Measurements from ENCODE around the gene BAG3. TPM values are rescaled to one million over a fixed set of nuclear protein-coding genes. Genes with fewer than 3 reads are reported as not detected.
"Not testable (repeated sequence)": the region's sequence is repeated elsewhere in the genome, so short reads cannot be mapped to it uniquely, and the experiment has no call there.

The BAG3 gene
- polyA plus RNA-seq, 1 donor from 2014 or later: 0.61 TPM

DNA sequence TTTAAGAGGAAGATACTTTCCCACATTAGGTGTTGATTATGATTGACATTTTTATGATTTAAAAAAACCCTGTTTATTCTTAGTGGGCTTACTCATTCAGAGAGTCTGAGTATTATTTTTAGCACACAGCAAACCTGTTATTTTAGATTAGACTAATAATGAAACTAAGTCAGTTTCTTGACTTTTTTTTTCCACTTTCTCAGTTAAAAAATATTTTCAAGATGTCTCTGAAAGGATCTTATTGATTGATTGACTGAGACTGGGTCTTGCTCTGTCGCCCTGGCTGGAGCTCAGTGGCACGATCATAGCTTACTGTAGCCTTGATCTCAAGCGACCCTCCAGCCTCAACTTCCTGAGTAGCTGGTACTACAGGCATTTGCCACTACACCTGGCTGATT lies 54.3 kb downstream of the BAG3 start:
- TF ChIP-seq TAF1 (IDR thresholded peaks at IDR 0.05; ENCODE audit: low read depth) (no peak), POLR2AphosphoS5 (IDR thresholded peaks at IDR 0.05) (no peak), EP300 (conservative IDR thresholded peaks at IDR 0.05; ENCODE audit: poor library complexity, severe bottlenecking) (no peak), MXI1 (conservative IDR thresholded peaks at IDR 0.05; ENCODE audit: poor library complexity, severe bottlenecking) (no peak), RAD21 (conservative IDR thresholded peaks at IDR 0.05) (no peak), EZH2 (IDR thresholded peaks at IDR 0.05; ENCODE audit: borderline replicate concordance, insufficient read depth, low read length, poor library complexity, severe bottlenecking) (no peak), SMC3 (conservative IDR thresholded peaks at IDR 0.05; ENCODE audit: poor library complexity) (no peak)
- TF ChIP-seq, protein P1, sequence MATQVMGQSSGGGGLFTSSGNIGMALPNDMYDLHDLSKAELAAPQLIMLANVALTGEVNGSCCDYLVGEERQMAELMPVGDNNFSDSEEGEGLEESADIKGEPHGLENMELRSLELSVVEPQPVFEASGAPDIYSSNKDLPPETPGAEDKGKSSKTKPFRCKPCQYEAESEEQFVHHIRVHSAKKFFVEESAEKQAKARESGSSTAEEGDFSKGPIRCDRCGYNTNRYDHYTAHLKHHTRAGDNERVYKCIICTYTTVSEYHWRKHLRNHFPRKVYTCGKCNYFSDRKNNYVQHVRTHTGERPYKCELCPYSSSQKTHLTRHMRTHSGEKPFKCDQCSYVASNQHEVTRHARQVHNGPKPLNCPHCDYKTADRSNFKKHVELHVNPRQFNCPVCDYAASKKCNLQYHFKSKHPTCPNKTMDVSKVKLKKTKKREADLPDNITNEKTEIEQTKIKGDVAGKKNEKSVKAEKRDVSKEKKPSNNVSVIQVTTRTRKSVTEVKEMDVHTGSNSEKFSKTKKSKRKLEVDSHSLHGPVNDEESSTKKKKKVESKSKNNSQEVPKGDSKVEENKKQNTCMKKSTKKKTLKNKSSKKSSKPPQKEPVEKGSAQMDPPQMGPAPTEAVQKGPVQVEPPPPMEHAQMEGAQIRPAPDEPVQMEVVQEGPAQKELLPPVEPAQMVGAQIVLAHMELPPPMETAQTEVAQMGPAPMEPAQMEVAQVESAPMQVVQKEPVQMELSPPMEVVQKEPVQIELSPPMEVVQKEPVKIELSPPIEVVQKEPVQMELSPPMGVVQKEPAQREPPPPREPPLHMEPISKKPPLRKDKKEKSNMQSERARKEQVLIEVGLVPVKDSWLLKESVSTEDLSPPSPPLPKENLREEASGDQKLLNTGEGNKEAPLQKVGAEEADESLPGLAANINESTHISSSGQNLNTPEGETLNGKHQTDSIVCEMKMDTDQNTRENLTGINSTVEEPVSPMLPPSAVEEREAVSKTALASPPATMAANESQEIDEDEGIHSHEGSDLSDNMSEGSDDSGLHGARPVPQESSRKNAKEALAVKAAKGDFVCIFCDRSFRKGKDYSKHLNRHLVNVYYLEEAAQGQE (IDR thresholded peaks at IDR 0.05; ENCODE audit: borderline replicate concordance): no peak
- TF ChIP-seq, protein P2, sequence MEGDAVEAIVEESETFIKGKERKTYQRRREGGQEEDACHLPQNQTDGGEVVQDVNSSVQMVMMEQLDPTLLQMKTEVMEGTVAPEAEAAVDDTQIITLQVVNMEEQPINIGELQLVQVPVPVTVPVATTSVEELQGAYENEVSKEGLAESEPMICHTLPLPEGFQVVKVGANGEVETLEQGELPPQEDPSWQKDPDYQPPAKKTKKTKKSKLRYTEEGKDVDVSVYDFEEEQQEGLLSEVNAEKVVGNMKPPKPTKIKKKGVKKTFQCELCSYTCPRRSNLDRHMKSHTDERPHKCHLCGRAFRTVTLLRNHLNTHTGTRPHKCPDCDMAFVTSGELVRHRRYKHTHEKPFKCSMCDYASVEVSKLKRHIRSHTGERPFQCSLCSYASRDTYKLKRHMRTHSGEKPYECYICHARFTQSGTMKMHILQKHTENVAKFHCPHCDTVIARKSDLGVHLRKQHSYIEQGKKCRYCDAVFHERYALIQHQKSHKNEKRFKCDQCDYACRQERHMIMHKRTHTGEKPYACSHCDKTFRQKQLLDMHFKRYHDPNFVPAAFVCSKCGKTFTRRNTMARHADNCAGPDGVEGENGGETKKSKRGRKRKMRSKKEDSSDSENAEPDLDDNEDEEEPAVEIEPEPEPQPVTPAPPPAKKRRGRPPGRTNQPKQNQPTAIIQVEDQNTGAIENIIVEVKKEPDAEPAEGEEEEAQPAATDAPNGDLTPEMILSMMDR (IDR thresholded peaks at IDR 0.05; ENCODE audit: poor library complexity, severe bottlenecking): no peak
- Histone ChIP-seq H3F3A (ENCODE audit: insufficient read depth, low read length, poor library complexity, severe bottlenecking) (no peaks in the 10 kb centered on the region), H3K36me3 (ENCODE audit: insufficient read depth, low read length) (no peaks in the 10 kb centered on the region), H4K20me1 (ENCODE audit: insufficient read depth) (no peaks in the 10 kb centered on the region), H3K9me2 (ENCODE audit: insufficient read depth, low read length) (no peaks in the 10 kb centered on the region), H2AFZ (ENCODE audit: low read depth, low read length) (no peak overlapping the region), H3K27ac (ENCODE audit: low read length) (no peak overlapping the region), H3K27me3 (ENCODE audit: insufficient read depth, low read depth, low read length) (no peaks in the 10 kb centered on the region), H3K9me3 (ENCODE audit: low read length) (no peaks in the 10 kb centered on the region), H3K9ac (ENCODE audit: low read length) (no peak overlapping the region), H3K4me3 (ENCODE audit: low read length) (no peak overlapping the region), H3K79me2 (replicated peaks; ENCODE audit: insufficient read depth, low read length) (no peaks in the 10 kb centered on the region), H3K4me2 (ENCODE audit: low read length) (no peak overlapping the region)

DNA sequence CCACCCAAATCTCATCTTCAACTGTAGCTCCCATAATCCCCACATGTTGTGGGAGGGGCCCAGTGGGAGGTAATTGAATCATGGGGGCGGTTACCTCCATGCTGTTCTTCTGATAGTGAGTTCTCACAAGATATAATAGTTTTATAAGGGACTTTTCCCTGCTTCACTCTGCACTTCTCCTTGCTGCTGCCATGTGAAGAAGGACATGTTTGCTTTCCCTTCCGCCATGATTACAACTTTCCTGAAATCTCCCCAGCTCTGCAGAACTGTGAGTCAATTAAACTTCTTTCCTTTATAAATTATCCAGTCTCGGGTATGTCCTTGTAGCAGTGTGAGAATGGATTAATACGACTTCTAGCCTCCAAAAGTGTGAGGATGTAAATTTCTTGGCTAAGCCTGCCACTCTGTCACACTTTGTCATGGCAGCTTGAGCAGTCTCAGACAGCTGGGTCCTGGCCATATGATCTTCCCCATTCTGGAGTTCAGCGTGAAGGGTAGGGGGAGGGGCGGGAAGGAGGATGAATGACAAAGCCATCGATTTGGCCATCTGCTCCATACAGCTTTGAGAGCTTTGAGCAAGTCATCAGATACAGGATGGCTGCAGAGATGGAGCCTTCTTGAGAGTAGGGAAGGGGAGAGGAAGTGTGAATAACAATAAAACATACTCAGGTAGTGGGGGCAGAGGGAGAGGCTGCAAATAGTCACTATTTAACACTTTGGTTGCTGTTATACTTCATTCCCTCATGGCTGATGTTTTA lies 55.5 kb downstream of the BAG3 start:
- Histone ChIP-seq H3K9me3 (ENCODE audit: low read length) (no peaks in the 10 kb centered on the region), H3K36me3 (ENCODE audit: insufficient read depth, low read length) (no peaks in the 10 kb centered on the region), H3K4me2 (ENCODE audit: low read length) (no peak overlapping the region), H3K9ac (ENCODE audit: low read length) (no peak overlapping the region), H3K27me3 (ENCODE audit: insufficient read depth, low read depth, low read length) (no peaks in the 10 kb centered on the region), H3K9me2 (ENCODE audit: insufficient read depth, low read length) (no peaks in the 10 kb centered on the region), H3K27ac (ENCODE audit: low read length) (no peak overlapping the region), H3F3A (ENCODE audit: insufficient read depth, low read length, poor library complexity, severe bottlenecking) (no peaks in the 10 kb centered on the region), H4K20me1 (ENCODE audit: insufficient read depth) (no peaks in the 10 kb centered on the region), H2AFZ (ENCODE audit: low read depth, low read length) (no peak overlapping the region), H3K79me2 (replicated peaks; ENCODE audit: insufficient read depth, low read length) (no peaks in the 10 kb centered on the region), H3K4me3 (ENCODE audit: low read length) (no peak overlapping the region)
- TF ChIP-seq, protein P2 (IDR thresholded peaks at IDR 0.05; ENCODE audit: poor library complexity, severe bottlenecking): no peak
- TF ChIP-seq TAF1 (IDR thresholded peaks at IDR 0.05; ENCODE audit: low read depth): no peak
- TF ChIP-seq EZH2 (IDR thresholded peaks at IDR 0.05; ENCODE audit: borderline replicate concordance, insufficient read depth, low read length, poor library complexity, severe bottlenecking): no peak
- TF ChIP-seq SMC3 (conservative IDR thresholded peaks at IDR 0.05; ENCODE audit: poor library complexity): no peak

DNA sequence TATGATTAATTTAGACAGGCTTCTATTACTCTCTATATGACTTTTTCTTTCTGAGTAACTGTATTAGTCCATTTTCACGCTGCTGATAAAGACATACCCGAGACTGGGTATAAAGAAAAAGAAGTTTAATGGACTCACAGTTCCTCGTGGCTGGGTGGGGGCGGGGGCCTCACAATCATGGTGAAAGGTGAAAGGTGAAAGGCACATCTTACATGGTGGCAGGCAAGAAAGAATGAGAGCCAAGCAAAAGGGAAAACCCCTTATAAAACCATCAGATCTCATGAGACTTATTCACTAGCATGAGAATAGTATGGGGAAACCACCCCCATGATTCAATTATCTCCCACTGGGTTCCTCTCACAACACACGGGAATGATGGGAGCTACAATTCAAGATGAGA lies 56.2 kb downstream of the BAG3 start:
- not testable (repeated sequence) for H2AFZ ChIP-seq (ENCODE audit: low read depth, low read length); H3K79me2 ChIP-seq (replicated peaks; ENCODE audit: insufficient read depth, low read length); H4K20me1 ChIP-seq (ENCODE audit: insufficient read depth)

DNA sequence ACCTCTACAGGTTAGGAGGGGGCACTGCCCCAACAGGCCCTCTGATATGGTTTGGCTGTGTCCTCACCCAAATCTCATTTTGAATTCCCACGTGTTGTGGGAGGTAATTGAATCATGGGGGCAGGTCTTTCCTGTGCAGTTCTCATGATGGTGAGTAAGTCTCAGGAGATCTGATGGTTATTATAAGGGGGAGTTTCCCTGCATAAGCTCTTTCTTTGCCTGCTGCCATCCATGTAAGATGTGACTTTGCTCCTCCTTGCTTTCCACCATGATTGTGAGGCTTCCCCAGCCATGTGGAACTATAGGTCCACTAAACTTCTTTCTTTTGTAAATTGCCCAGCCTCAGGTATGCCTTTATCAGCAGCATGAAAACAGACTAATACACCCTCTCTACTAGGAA lies 59.8 kb downstream of the BAG3 start:
- not testable (repeated sequence) for H3K4me2 ChIP-seq (ENCODE audit: low read length); H3K79me2 ChIP-seq (replicated peaks; ENCODE audit: insufficient read depth, low read length); H3K27ac ChIP-seq (ENCODE audit: low read length); H3K27me3 ChIP-seq (ENCODE audit: insufficient read depth, low read depth, low read length); H3K9me3 ChIP-seq (ENCODE audit: low read length); H3K36me3 ChIP-seq (ENCODE audit: insufficient read depth, low read length); H3K9ac ChIP-seq (ENCODE audit: low read length); H4K20me1 ChIP-seq (ENCODE audit: insufficient read depth); H3K4me3 ChIP-seq (ENCODE audit: low read length); H3F3A ChIP-seq (ENCODE audit: insufficient read depth, low read length, poor library complexity, severe bottlenecking); H3K9me2 ChIP-seq (ENCODE audit: insufficient read depth, low read length); H2AFZ ChIP-seq (ENCODE audit: low read depth, low read length)

More for the DNA sequence above, 56.2 kb downstream of the BAG3 start:
- H3K9me2 ChIP-seq (ENCODE audit: insufficient read depth, low read length); H3K27me3 ChIP-seq (ENCODE audit: insufficient read depth, low read depth, low read length); H3K27ac ChIP-seq (ENCODE audit: low read length); H3K9ac ChIP-seq (ENCODE audit: low read length); H3K36me3 ChIP-seq (ENCODE audit: insufficient read depth, low read length); H3K4me2 ChIP-seq (ENCODE audit: low read length); H3K9me3 ChIP-seq (ENCODE audit: low read length); H3K4me3 ChIP-seq (ENCODE audit: low read length); H3F3A ChIP-seq (ENCODE audit: insufficient read depth, low read length, poor library complexity, severe bottlenecking): not testable (repeated sequence)

All from neural cell (in vitro differentiated cells).